Measurements from ENCODE around the gene RERE.

DNA sequence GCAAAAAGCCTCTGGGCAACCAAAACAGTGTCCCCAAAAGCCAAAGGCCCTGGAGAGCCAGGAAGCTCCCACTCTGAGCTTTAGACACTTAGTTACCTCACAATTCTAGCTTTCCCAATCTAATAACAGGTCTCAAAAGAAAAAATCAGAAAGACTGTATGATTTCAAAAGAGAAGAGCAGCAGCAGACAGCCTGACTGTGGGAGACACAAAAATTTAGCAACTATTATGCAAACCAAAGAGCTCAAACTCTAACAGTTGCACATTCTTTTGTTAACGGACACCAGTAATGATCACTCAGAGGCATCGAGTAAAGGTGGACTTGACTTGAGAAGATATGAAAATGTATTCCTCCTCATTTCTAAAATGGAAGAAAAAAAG lies 339.5 kb downstream of the RERE start:
- TF ChIP-seq CTCF (IDR thresholded peaks at IDR 0.05), result no peak
- TF ChIP-seq, protein P1, sequence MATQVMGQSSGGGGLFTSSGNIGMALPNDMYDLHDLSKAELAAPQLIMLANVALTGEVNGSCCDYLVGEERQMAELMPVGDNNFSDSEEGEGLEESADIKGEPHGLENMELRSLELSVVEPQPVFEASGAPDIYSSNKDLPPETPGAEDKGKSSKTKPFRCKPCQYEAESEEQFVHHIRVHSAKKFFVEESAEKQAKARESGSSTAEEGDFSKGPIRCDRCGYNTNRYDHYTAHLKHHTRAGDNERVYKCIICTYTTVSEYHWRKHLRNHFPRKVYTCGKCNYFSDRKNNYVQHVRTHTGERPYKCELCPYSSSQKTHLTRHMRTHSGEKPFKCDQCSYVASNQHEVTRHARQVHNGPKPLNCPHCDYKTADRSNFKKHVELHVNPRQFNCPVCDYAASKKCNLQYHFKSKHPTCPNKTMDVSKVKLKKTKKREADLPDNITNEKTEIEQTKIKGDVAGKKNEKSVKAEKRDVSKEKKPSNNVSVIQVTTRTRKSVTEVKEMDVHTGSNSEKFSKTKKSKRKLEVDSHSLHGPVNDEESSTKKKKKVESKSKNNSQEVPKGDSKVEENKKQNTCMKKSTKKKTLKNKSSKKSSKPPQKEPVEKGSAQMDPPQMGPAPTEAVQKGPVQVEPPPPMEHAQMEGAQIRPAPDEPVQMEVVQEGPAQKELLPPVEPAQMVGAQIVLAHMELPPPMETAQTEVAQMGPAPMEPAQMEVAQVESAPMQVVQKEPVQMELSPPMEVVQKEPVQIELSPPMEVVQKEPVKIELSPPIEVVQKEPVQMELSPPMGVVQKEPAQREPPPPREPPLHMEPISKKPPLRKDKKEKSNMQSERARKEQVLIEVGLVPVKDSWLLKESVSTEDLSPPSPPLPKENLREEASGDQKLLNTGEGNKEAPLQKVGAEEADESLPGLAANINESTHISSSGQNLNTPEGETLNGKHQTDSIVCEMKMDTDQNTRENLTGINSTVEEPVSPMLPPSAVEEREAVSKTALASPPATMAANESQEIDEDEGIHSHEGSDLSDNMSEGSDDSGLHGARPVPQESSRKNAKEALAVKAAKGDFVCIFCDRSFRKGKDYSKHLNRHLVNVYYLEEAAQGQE (IDR thresholded peaks at IDR 0.05; ENCODE audit: insufficient read depth in 1 of 2, low read depth in 2 of 2, low read length in 1 of 2), result no peak
- no peak for TF ChIP-seq POLR2AphosphoS5 (IDR thresholded peaks at IDR 0.05; ENCODE audit: low read depth, low read length)

Data from Panc1 (cell line).